Uterus (tissue), 2 donors: ENCODE measurements around the gene FOXN1.

Experiments
- CTCF ChIP-seq, 4 experiments: fragments of 200-600 bp in 2 of 4; fragments of 450-650 bp in 2 of 4; sonication (generic) in 2 of 4; IDR thresholded peaks; one replicate each; pipeline ENCODE4 v1.5.1; 2016 to 2019; ENCODE audit warnings: antibody characterized with exemption in 4 of 4, mild to moderate bottlenecking in 2 of 4, moderate library complexity in 1 of 4
- POLR2A ChIP-seq, 2 donors: fragments of 450-650 bp; IDR thresholded peaks; one replicate each; pipeline ENCODE4 v1.6.1; 2016; ENCODE audit warnings: antibody characterized with exemption in 2 of 2, mild to moderate bottlenecking in 1 of 2, moderate library complexity in 1 of 2

GRCh38 chr17:28507567-28508203 is 1.5 kb downstream of the FOXN1 start:
- TF ChIP-seq CTCF (IDR thresholded peaks at IDR 0.05) (no peak), POLR2A (IDR thresholded peaks at IDR 0.05) (no peak)
